Ishikawa (cell line): Measurements from ENCODE around the gene P2RX4.
"Not testable (repeated sequence)": the region's sequence is repeated elsewhere in the genome, so short reads cannot be mapped to it uniquely, and the experiment has no call there.

Experiments
- ZBTB7A ChIP-seq: IDR thresholded peaks from 2 replicates; pipeline ENCODE4 v1.6.1; 2012; ENCODE audit warnings: low read depth
- TF ChIP-seq, protein P1 (sequence below): IDR thresholded peaks from 2 replicates; pipeline ENCODE4 v1.6.1; 2012; ENCODE audit warnings: low read depth, mild to moderate bottlenecking

DNA sequence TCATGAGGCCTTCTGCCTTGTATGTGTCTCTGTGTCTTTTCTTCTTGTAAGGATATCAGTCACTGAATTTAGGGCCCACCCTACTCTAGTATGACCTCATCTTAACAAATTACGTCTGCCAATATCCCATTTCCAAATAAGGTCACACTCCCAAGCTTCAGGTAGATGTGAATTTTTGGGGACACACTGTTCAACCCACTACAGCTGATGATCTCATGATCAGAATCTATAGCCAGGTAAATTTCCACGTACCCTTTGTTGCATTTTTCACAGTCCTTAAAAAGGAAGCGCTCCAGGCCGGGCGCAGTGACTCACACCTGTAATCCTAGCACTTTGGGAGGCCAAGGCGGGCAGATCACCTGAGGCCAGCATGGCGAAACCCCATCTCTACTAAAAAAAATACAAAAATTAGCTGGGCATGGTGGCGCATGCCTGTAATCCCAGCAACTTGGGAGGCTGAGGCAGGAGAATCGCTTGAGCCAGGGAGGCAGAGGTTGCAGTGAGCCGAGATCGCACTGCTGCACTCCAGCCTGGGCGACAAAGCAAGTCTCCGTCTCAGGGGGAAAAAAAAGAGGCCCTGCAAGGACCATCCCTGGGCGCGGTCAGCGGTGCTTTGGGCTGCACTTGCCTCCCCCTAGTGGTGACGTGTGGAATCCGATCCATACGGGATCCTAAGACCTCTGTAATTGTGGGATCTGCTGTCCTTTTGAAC is 20.1 kb downstream of the P2RX4 start:
- not testable (repeated sequence) for TF ChIP-seq ZBTB7A
- TF ChIP-seq, protein P1, sequence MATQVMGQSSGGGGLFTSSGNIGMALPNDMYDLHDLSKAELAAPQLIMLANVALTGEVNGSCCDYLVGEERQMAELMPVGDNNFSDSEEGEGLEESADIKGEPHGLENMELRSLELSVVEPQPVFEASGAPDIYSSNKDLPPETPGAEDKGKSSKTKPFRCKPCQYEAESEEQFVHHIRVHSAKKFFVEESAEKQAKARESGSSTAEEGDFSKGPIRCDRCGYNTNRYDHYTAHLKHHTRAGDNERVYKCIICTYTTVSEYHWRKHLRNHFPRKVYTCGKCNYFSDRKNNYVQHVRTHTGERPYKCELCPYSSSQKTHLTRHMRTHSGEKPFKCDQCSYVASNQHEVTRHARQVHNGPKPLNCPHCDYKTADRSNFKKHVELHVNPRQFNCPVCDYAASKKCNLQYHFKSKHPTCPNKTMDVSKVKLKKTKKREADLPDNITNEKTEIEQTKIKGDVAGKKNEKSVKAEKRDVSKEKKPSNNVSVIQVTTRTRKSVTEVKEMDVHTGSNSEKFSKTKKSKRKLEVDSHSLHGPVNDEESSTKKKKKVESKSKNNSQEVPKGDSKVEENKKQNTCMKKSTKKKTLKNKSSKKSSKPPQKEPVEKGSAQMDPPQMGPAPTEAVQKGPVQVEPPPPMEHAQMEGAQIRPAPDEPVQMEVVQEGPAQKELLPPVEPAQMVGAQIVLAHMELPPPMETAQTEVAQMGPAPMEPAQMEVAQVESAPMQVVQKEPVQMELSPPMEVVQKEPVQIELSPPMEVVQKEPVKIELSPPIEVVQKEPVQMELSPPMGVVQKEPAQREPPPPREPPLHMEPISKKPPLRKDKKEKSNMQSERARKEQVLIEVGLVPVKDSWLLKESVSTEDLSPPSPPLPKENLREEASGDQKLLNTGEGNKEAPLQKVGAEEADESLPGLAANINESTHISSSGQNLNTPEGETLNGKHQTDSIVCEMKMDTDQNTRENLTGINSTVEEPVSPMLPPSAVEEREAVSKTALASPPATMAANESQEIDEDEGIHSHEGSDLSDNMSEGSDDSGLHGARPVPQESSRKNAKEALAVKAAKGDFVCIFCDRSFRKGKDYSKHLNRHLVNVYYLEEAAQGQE = not testable (repeated sequence)
